PC-9 (cell line): ENCODE data around the gene KRCC1. TPM values are rescaled to one million over a fixed set of nuclear protein-coding genes. Genes with fewer than 3 reads are reported as not detected.

Experiments
- BruUV-seq: library from RNA; stranded (reverse); fragments of 400-500 nt; replicated peaks from 2 replicates; lab custom pipeline; 2021; lab: Mats Ljungman, UMichigan
- CTCF ChIA-PET: fragments of 300-600 bp; sonication (Branson Sonifier 250); formaldehyde crosslinking; loops from one replicate; lab custom pipeline; 2022; ENCODE audit warnings: antibody characterized with exemption; lab: Charles Lee
- POLR2A ChIA-PET: fragments of 300-600 bp; sonication (Branson Sonifier 250); formaldehyde crosslinking; loops from one replicate; lab custom pipeline; 2022; ENCODE audit warnings: antibody characterized with exemption; ENCODE audit not compliant: unreplicated experiment; lab: Charles Lee
- DNase-seq, 2 experiments: peaks; one replicate each; pipeline versions ENCODE4 v3.0.0 to v3.0.0-alpha.2; 2015 to 2022; ENCODE audit warnings: mixed read lengths in 1 of 2
- H2AFZ ChIP-seq: fragments of 200-600 bp; sonication (generic); 2 replicates; pipeline ENCODE4 v1.8.1; 2017; ENCODE audit warnings: antibody characterized with exemption
- H3F3A ChIP-seq: fragments of 200-600 bp; sonication (generic); 2 replicates; pipeline ENCODE4 v1.8.1; 2017; ENCODE audit warnings: antibody characterized with exemption, mild to moderate bottlenecking, low read depth; ENCODE audit not compliant: insufficient read depth
- H3K27ac ChIP-seq: fragments of 200-600 bp; sonication (generic); 2 replicates; pipeline ENCODE4 v1.6.1; 2016; ENCODE audit warnings: mixed run types
- H3K27me3 ChIP-seq: fragments of 200-600 bp; sonication (generic); 2 replicates; pipeline ENCODE4 v1.6.1; 2016; ENCODE audit warnings: low read depth, mixed run types; ENCODE audit not compliant: insufficient read depth
- H3K36me3 ChIP-seq: fragments of 200-600 bp; sonication (generic); 2 replicates; pipeline ENCODE4 v1.6.1; 2016; ENCODE audit warnings: low read depth, mixed run types
- H3K4me1 ChIP-seq: fragments of 200-600 bp; sonication (generic); replicated peaks from 2 replicates; pipeline ENCODE4 v1.6.1; 2016; ENCODE audit warnings: mixed run types; ENCODE audit not compliant: insufficient read depth
- H3K4me2 ChIP-seq: fragments of 200-600 bp; sonication (generic); 2 replicates; pipeline ENCODE4 v1.6.1; 2017; ENCODE audit warnings: mixed run types
- H3K4me3 ChIP-seq: fragments of 200-600 bp; sonication (generic); 2 replicates; pipeline ENCODE4 v1.6.1; 2016; ENCODE audit warnings: mixed run types
- H3K79me2 ChIP-seq: fragments of 200-600 bp; sonication (generic); 2 replicates; pipeline ENCODE4 v1.6.1; 2017; ENCODE audit warnings: low read depth, mixed run types
- H3K9me2 ChIP-seq: fragments of 200-600 bp; sonication (generic); 2 replicates; pipeline ENCODE4 v1.8.1; 2017; ENCODE audit warnings: mild to moderate bottlenecking; ENCODE audit not compliant: insufficient read depth
- H3K9me3 ChIP-seq: fragments of 200-600 bp; sonication (generic); 2 replicates; pipeline ENCODE4 v1.8.1; 2016; ENCODE audit warnings: low read depth; ENCODE audit not compliant: insufficient read depth
- H4K20me1 ChIP-seq: fragments of 200-600 bp; sonication (generic); 2 replicates; pipeline ENCODE4 v1.8.1; 2017; ENCODE audit not compliant: insufficient read depth
- CTCF ChIP-seq: fragments of 200-600 bp; sonication (generic); conservative IDR thresholded peaks from 2 replicates; pipeline ENCODE4 v1.6.1; 2017; ENCODE audit warnings: mixed run types, antibody characterized with exemption, mild to moderate bottlenecking, moderate library complexity
- EZH2 ChIP-seq: fragments of 200-600 bp; sonication (generic); IDR thresholded peaks from 2 replicates; pipeline ENCODE4 v1.8.0; 2017; ENCODE audit warnings: antibody characterized with exemption, low read depth
- intact Hi-C: fragments of 100-400 bp; cut with micrococcal nuclease; formaldehyde crosslinking; loops from one replicate; pipeline ENCODE4 v1.10.0; 2022; ENCODE audit not compliant: unreplicated experiment
- total RNA-seq: library from RNA; stranded (reverse); gene quantifications from 2 replicates; pipeline ENCODE4 v1.2.3, GENCODE V29; 2021

KRCC1 gene
- total RNA-seq, 1 experiment from 2014 or later, result 17.4 TPM

- H3K4me1 ChIP-seq, result peaks cover 9% of the 10 kb centered on the region; the same call in 1 of the 2 replicates
- no peaks in the 10 kb centered on the region for H3K9me2 ChIP-seq
- POLR2A ChIA-PET, result no interaction called here
- H4K20me1 ChIP-seq, result no peaks in the 10 kb centered on the region
- intact Hi-C loops, result loop anchor here (1.0 to 5.0 kb wide), 3 partner anchors 98 to 1253 kb away; no protein-coding TSS in a partner anchor
- H3K79me2 ChIP-seq, result peaks cover under 1% of the 10 kb centered on the region
- TF ChIP-seq EZH2 (no peak), CTCF (peak; percentile 87)
- no TSS peak for BruUV-seq
- no peaks in the 10 kb centered on the region for H3K36me3 ChIP-seq
- H2AFZ ChIP-seq, result no peak overlapping the region
- peak; percentile 15 to 55 for DNase-seq
- H3K9me3 ChIP-seq, result no peaks in the 10 kb centered on the region
- H3F3A ChIP-seq, result no peaks in the 10 kb centered on the region
- H3K4me2 ChIP-seq, result no peak overlapping the region
- no peak overlapping the region for H3K4me3 ChIP-seq
- CTCF ChIA-PET, result interaction anchor here (0.6 to 1.5 kb wide), 5 partner anchors 13 to 105 kb away, joined by 3 to 20 read pairs (median 3); no protein-coding TSS in a partner anchor
- H3K27ac ChIP-seq, result no peak overlapping the region
- no peaks in the 10 kb centered on the region for H3K27me3 ChIP-seq
These were observed 4.7 kb upstream of the KRCC1 start for GRCh38 chr2:88059979-88060906.

- Histone ChIP-seq H3K4me2 (no peak overlapping the region), H3K4me1 (peaks cover 21% of the 10 kb centered on the region), H3K79me2 (peaks cover 21% of the 10 kb centered on the region), H3K36me3 (peaks cover 7% of the 10 kb centered on the region; the same call in 1 of the 2 replicates), H2AFZ (no peak overlapping the region), H3K27ac (no peak overlapping the region), H3K9me2 (no peaks in the 10 kb centered on the region), H3K27me3 (no peaks in the 10 kb centered on the region), H3K4me3 (no peak overlapping the region), H4K20me1 (no peaks in the 10 kb centered on the region), H3K9me3 (no peaks in the 10 kb centered on the region), H3F3A (no peaks in the 10 kb centered on the region; the same call in 1 of the 2 replicates)
- no TSS peak for BruUV-seq
- DNase-seq, result no peak
- intact Hi-C loops, result loop anchor here (5.0 kb wide), 1 partner anchor 1251 kb away; no protein-coding TSS in a partner anchor
- ChIA-PET CTCF (no interaction called here), POLR2A (no interaction called here)
- TF ChIP-seq CTCF (no peak), EZH2 (no peak)
These were observed 2.6 kb upstream of the KRCC1 start for GRCh38 chr2:88058191-88058590.

GRCh38 chr2:88057437-88057844, 1.9 kb upstream of the KRCC1 start:
- intact Hi-C loops, result loop anchor here (5.0 kb wide), 1 partner anchor 1250 kb away; no protein-coding TSS in a partner anchor
- no peaks in the 10 kb centered on the region for H4K20me1 ChIP-seq
- ChIA-PET POLR2A (no interaction called here), CTCF (no interaction called here)
- H3K27ac ChIP-seq, result no peak overlapping the region
- no peak for DNase-seq
- peaks cover 27% of the 10 kb centered on the region for H3K79me2 ChIP-seq
- no peak overlapping the region for H3K4me3 ChIP-seq
- no peak overlapping the region for H3K4me2 ChIP-seq
- H2AFZ ChIP-seq, result peak overlapping the region; percentile 62; the same call in 1 of the 2 replicates
- H3K4me1 ChIP-seq, result peaks cover 21% of the 10 kb centered on the region
- no peaks in the 10 kb centered on the region for H3K27me3 ChIP-seq
- no peaks in the 10 kb centered on the region; the same call in 1 of the 2 replicates for H3F3A ChIP-seq
- no TSS peak for BruUV-seq
- TF ChIP-seq EZH2 (no peak), CTCF (no peak)
- H3K9me3 ChIP-seq, result no peaks in the 10 kb centered on the region
- peaks cover 10% of the 10 kb centered on the region; the same call in 1 of the 2 replicates for H3K36me3 ChIP-seq
- H3K9me2 ChIP-seq, result no peaks in the 10 kb centered on the region
